ENCODE data around the gene CNTNAP5. TPM values are rescaled to one million over a fixed set of nuclear protein-coding genes. Genes with fewer than 3 reads are reported as not detected.

The CNTNAP5 gene
- total RNA-seq, 4 donors from 2014 or later: 0.20 to 1.4 (median 0.68) TPM; not detected in 1

- WGBS, 2 donors (ENCODE audit: low coverage in 1 of 2): 66 to 88% methylated on average over 3 of the region's 3 CpGs
- DNase-seq: no peak
- Histone ChIP-seq H3K27me3 (no peaks in the 10 kb centered on the region), H3K4me1 (no peaks in the 10 kb centered on the region), H3K9me3 (no peaks in the 10 kb centered on the region), H3K36me3 (no peaks in the 10 kb centered on the region), H3K4me3 (no peak overlapping the region), H3K27ac (no peak overlapping the region)
- TF ChIP-seq POLR2AphosphoS5 (IDR thresholded peaks at IDR 0.05) (no peak), POLR2A (IDR thresholded peaks at IDR 0.05) (no peak), EP300 (IDR thresholded peaks at IDR 0.05; ENCODE audit: low read depth) (no peak)
- TF ChIP-seq, protein P1, sequence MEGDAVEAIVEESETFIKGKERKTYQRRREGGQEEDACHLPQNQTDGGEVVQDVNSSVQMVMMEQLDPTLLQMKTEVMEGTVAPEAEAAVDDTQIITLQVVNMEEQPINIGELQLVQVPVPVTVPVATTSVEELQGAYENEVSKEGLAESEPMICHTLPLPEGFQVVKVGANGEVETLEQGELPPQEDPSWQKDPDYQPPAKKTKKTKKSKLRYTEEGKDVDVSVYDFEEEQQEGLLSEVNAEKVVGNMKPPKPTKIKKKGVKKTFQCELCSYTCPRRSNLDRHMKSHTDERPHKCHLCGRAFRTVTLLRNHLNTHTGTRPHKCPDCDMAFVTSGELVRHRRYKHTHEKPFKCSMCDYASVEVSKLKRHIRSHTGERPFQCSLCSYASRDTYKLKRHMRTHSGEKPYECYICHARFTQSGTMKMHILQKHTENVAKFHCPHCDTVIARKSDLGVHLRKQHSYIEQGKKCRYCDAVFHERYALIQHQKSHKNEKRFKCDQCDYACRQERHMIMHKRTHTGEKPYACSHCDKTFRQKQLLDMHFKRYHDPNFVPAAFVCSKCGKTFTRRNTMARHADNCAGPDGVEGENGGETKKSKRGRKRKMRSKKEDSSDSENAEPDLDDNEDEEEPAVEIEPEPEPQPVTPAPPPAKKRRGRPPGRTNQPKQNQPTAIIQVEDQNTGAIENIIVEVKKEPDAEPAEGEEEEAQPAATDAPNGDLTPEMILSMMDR (IDR thresholded peaks at IDR 0.05): no peak
- intact Hi-C loops (cut with DNase I; ENCODE audit: low total_unique reads) (no loop called here), in situ Hi-C loops (cut with MboI; ENCODE audit: low pct_ligation_motif_present in 1 of 4, low pct_unique_long_range_greater_than_20kb in 1 of 4, low sequenced_read_pairs in 3 of 4) (loop anchor here in 1 of 4 donors (25.0 kb wide), 1 partner anchor 766 kb away; no protein-coding TSS in a partner anchor)
Observed at GRCh38 chr2:124046332-124046731, 21.2 kb downstream of the CNTNAP5 start.

DNA sequence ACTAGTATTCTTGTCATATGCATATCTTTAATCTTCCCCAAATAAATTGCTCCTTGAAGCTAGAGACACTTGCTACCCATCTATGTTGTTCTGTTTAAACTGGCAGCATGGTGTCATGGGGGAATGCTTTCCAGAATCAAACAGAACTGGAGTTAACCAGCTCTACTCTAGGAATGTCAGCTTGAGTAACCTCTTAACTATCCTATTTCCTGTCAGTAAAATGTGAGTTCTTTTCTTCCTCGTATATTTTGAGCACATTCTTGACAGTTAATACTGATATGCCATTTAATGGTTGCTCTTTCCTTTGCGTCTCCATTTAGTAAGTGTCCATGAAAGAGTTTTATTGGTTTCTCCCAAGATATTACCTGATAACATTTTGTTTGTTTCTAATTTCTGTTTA is 23.0 kb downstream of the CNTNAP5 start:
- no peak for DNase-seq
- H3K27ac ChIP-seq: no peak overlapping the region
- no peaks in the 10 kb centered on the region for H3K36me3 ChIP-seq
- no peak overlapping the region for H3K4me3 ChIP-seq
- intact Hi-C loops (cut with DNase I; ENCODE audit: low total_unique reads): no loop called here
- TF ChIP-seq EP300 (IDR thresholded peaks at IDR 0.05; ENCODE audit: low read depth): no peak
- no peak for TF ChIP-seq POLR2A (IDR thresholded peaks at IDR 0.05)
- no peak for TF ChIP-seq POLR2AphosphoS5 (IDR thresholded peaks at IDR 0.05)
- TF ChIP-seq, protein P1 (IDR thresholded peaks at IDR 0.05): no peak
- H3K9me3 ChIP-seq: no peaks in the 10 kb centered on the region
- 47% methylated on average over 2 of the region's 2 CpGs; no CpG with 5 or more reads in 1 of the 2 donors for WGBS, 2 donors (ENCODE audit: low coverage in 1 of 2)
- no peaks in the 10 kb centered on the region for H3K27me3 ChIP-seq
- no peaks in the 10 kb centered on the region for H3K4me1 ChIP-seq
- in situ Hi-C loops (cut with MboI; ENCODE audit: low pct_ligation_motif_present in 1 of 4, low pct_unique_long_range_greater_than_20kb in 1 of 4, low sequenced_read_pairs in 3 of 4): loop anchor here in 1 of 4 donors (25.0 kb wide), 1 partner anchor 764 kb away; no protein-coding TSS in a partner anchor

- Histone ChIP-seq H3K27ac (no peak overlapping the region), H3K4me3 (no peak overlapping the region), H3K36me3 (no peaks in the 10 kb centered on the region), H3K9me3 (no peaks in the 10 kb centered on the region), H3K27me3 (no peaks in the 10 kb centered on the region), H3K4me1 (no peaks in the 10 kb centered on the region)
- in situ Hi-C loops (cut with MboI; ENCODE audit: low pct_ligation_motif_present in 1 of 4, low pct_unique_long_range_greater_than_20kb in 1 of 4, low sequenced_read_pairs in 3 of 4) (loop anchor here in 1 of 4 donors (25.0 kb wide), 1 partner anchor 764 kb away; no protein-coding TSS in a partner anchor), intact Hi-C loops (cut with DNase I; ENCODE audit: low total_unique reads) (no loop called here)
- DNase-seq: no peak
- TF ChIP-seq EP300 (IDR thresholded peaks at IDR 0.05; ENCODE audit: low read depth): no peak
- TF ChIP-seq POLR2A (IDR thresholded peaks at IDR 0.05): no peak
- TF ChIP-seq, protein P1 (IDR thresholded peaks at IDR 0.05): no peak
- TF ChIP-seq POLR2AphosphoS5 (IDR thresholded peaks at IDR 0.05): no peak
- 44 to 65% methylated on average over 2 of the region's 2 CpGs for WGBS, 2 donors (ENCODE audit: low coverage in 1 of 2)
Observed at GRCh38 chr2:124048664-124049063, 23.6 kb downstream of the CNTNAP5 start.

DNA sequence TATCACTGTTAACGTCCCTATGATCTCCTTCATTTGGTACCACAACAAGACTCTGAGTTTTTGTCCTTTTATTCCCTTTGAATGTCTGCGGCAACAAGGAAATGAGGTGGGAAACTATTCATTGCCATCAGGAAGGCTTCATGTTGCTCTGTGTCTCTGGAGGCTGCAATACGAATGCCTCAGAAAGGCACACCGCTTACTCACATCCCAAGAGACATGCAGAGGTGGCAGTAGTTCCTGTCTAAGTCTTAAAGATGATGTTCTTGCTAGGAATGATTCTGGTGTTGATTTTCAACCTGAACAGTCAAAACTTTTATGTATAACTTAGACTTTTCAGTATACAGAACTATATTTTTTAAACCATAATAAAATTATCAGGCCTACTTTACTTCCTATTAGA is 24.0 kb downstream of the CNTNAP5 start:
- no peaks in the 10 kb centered on the region for H3K9me3 ChIP-seq
- TF ChIP-seq, protein P1 (IDR thresholded peaks at IDR 0.05): no peak
- TF ChIP-seq EP300 (IDR thresholded peaks at IDR 0.05; ENCODE audit: low read depth): no peak
- TF ChIP-seq POLR2A (IDR thresholded peaks at IDR 0.05): no peak
- H3K36me3 ChIP-seq: no peaks in the 10 kb centered on the region
- intact Hi-C loops (cut with DNase I; ENCODE audit: low total_unique reads): no loop called here
- no peaks in the 10 kb centered on the region for H3K4me1 ChIP-seq
- no peak overlapping the region for H3K4me3 ChIP-seq
- no peak for DNase-seq
- no peak overlapping the region for H3K27ac ChIP-seq
- H3K27me3 ChIP-seq: no peaks in the 10 kb centered on the region
- in situ Hi-C loops (cut with MboI; ENCODE audit: low pct_ligation_motif_present in 1 of 4, low pct_unique_long_range_greater_than_20kb in 1 of 4, low sequenced_read_pairs in 3 of 4): loop anchor here in 1 of 4 donors (25.0 kb wide), 1 partner anchor 763 kb away; no protein-coding TSS in a partner anchor
- WGBS, 2 donors (ENCODE audit: low coverage in 1 of 2): 73 to 76% methylated on average over 4 of the region's 4 CpGs
